Hepatocyte (in vitro differentiated cells): ENCODE results near the gene TBC1D5. TPM values are rescaled to one million over a fixed set of nuclear protein-coding genes. Genes with fewer than 3 reads are reported as not detected.

Experiments
- DNase-seq: peaks from one replicate; pipeline ENCODE4 v3.0.0-alpha.2; 2016; ENCODE audit warnings: low spot score
- H2AFZ ChIP-seq: fragments of 200-600 bp; sonication (generic); 2 replicates; pipeline ENCODE4 v1.6.0; 2016; ENCODE audit warnings: antibody characterized with exemption, mild to moderate bottlenecking
- H3K27ac ChIP-seq: fragments of 200-600 bp; sonication (generic); 2 replicates; pipeline ENCODE4 v1.5.1; 2016; ENCODE audit warnings: mild to moderate bottlenecking
- H3K27me3 ChIP-seq: fragments of 200-600 bp; sonication (generic); 2 replicates; pipeline ENCODE4 v1.6.1; 2016
- H3K36me3 ChIP-seq: fragments of 200-600 bp; sonication (generic); replicated peaks from 2 replicates; pipeline ENCODE4 v1.5.1; 2016; ENCODE audit warnings: low read depth; ENCODE audit not compliant: insufficient read depth
- H3K4me1 ChIP-seq: fragments of 200-600 bp; sonication (generic); 2 replicates; pipeline ENCODE4 v1.5.1; 2016; ENCODE audit warnings: mild to moderate bottlenecking, moderate library complexity; ENCODE audit not compliant: insufficient read depth
- H3K4me2 ChIP-seq: fragments of 200-600 bp; sonication (generic); 2 replicates; pipeline ENCODE4 v1.6.0; 2016
- H3K4me3 ChIP-seq: fragments of 200-600 bp; sonication (generic); 2 replicates; pipeline ENCODE4 v1.5.1; 2016; ENCODE audit warnings: mild to moderate bottlenecking
- H3K79me2 ChIP-seq: fragments of 200-600 bp; sonication (generic); 2 replicates; pipeline ENCODE4 v1.6.0; 2017; ENCODE audit warnings: mild to moderate bottlenecking
- H3K9me2 ChIP-seq: fragments of 200-600 bp; sonication (generic); replicated peaks from 2 replicates; pipeline ENCODE4 v1.6.0; 2017; ENCODE audit warnings: mild to moderate bottlenecking; ENCODE audit not compliant: insufficient read depth
- H3K9me3 ChIP-seq: fragments of 200-600 bp; sonication (generic); 2 replicates; pipeline ENCODE4 v1.5.1; 2016; ENCODE audit warnings: low read depth, mild to moderate bottlenecking
- H4K20me1 ChIP-seq: fragments of 200-600 bp; sonication (generic); 2 replicates; pipeline ENCODE4 v1.6.0; 2016; ENCODE audit warnings: mild to moderate bottlenecking; ENCODE audit not compliant: insufficient read depth, poor library complexity, severe bottlenecking
- EZH2 ChIP-seq: fragments of 200-600 bp; sonication (generic); IDR thresholded peaks from 2 replicates; pipeline ENCODE4 v1.6.1; 2016; ENCODE audit warnings: antibody characterized with exemption, mild to moderate bottlenecking, borderline replicate concordance
- EZH2phosphoT487 ChIP-seq: fragments of 200-600 bp; sonication (generic); IDR thresholded peaks from one replicate; pipeline ENCODE4 v1.6.1; 2018; ENCODE audit warnings: antibody characterized with exemption, mild to moderate bottlenecking, low read depth, moderate library complexity; ENCODE audit not compliant: unreplicated experiment, severe bottlenecking
- WGBS: methylation state at CpG from one replicate; pipeline ENCODE4 v1.1.6; 2016; ENCODE audit warnings: low lambda C conversion rate; ENCODE audit errors: missing lambda C conversion rate; 5-methylcytosine and 5-hydroxymethylcytosine counted together
- polyA plus RNA-seq: library from polyadenylated mRNA; unstranded; fragments of >200 nt; fragmentation: Nextera tagmentation; extraction: Ambion mirVana; gene quantifications from 2 replicates; pipeline ENCODE4 v1.2.1, GENCODE V29; 2016
- total RNA-seq: library from RNA; depleted of rRNA; stranded (reverse); fragments of >200 nt; gene quantifications from 2 replicates; pipeline ENCODE4 v1.2.3, GENCODE V29; 2014
- TF ChIP-seq, protein P1 (sequence below): fragments of 200-600 bp; sonication (generic); IDR thresholded peaks from 2 replicates; pipeline ENCODE4 v1.5.1; 2016; ENCODE audit warnings: antibody characterized with exemption, mild to moderate bottlenecking; ENCODE audit not compliant: poor library complexity

The TBC1D5 gene
- total and polyA plus RNA-seq, 2 experiments from 2014 or later = 17.0 to 64.2 TPM

DNA sequence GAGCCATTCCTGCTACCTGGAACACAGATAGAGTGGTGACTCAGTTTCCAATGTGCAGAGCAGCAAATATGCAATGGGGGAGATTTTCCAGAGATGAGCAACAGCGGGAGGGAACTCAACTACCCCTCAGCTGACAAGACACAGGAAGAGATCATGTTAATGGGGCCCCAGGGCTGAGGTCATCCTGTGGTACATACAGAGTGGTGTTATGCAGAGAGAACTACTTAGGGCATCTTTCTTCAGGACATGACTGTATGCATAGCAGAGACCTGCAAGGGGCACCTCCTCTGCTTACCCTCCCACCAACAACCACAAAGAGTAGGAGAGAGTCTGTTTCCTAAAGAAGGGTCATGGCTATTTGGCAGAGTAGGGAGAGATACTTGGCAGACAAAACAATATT is 6.8 kb upstream of the TBC1D5 start:
- H3K9me3 ChIP-seq = no peaks in the 10 kb centered on the region
- no peaks in the 10 kb centered on the region for H3K79me2 ChIP-seq
- H3K27me3 ChIP-seq = no peaks in the 10 kb centered on the region
- no peaks in the 10 kb centered on the region for H4K20me1 ChIP-seq
- no peak overlapping the region for H2AFZ ChIP-seq
- 71% methylated on average over 1 of the region's 1 CpG for WGBS
- no peak for TF ChIP-seq EZH2phosphoT487
- TF ChIP-seq, protein P1, sequence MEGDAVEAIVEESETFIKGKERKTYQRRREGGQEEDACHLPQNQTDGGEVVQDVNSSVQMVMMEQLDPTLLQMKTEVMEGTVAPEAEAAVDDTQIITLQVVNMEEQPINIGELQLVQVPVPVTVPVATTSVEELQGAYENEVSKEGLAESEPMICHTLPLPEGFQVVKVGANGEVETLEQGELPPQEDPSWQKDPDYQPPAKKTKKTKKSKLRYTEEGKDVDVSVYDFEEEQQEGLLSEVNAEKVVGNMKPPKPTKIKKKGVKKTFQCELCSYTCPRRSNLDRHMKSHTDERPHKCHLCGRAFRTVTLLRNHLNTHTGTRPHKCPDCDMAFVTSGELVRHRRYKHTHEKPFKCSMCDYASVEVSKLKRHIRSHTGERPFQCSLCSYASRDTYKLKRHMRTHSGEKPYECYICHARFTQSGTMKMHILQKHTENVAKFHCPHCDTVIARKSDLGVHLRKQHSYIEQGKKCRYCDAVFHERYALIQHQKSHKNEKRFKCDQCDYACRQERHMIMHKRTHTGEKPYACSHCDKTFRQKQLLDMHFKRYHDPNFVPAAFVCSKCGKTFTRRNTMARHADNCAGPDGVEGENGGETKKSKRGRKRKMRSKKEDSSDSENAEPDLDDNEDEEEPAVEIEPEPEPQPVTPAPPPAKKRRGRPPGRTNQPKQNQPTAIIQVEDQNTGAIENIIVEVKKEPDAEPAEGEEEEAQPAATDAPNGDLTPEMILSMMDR = no peak
- TF ChIP-seq EZH2 = no peak
- no peak overlapping the region for H3K4me3 ChIP-seq
- H3K4me2 ChIP-seq = no peak overlapping the region
- H3K27ac ChIP-seq = no peak overlapping the region
- H3K4me1 ChIP-seq = no peaks in the 10 kb centered on the region
- H3K36me3 ChIP-seq = no peaks in the 10 kb centered on the region
- DNase-seq = no peak
- no peaks in the 10 kb centered on the region for H3K9me2 ChIP-seq

DNA sequence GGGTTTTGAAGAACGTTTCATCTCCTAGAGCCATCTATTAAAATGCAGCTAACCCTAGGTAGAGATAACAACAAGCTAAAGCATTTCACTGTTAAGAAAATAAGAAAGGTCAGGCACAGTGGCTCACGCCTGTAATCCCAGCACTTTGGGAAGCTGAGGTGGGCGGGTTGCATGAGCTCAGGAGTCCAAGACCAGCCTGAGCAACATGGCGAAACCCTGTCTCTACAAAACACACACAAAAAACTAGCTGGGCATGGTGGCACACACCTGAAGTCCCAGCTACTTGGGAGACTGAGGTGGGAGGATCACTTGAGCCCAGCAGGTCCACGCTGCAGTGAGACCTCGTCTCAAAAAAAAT is 5.4 kb upstream of the TBC1D5 start:
- Histone ChIP-seq H3K79me2 (no peaks in the 10 kb centered on the region), H3K9me2 (no peaks in the 10 kb centered on the region), H4K20me1 (no peaks in the 10 kb centered on the region), H3K4me1 (peaks cover 9% of the 10 kb centered on the region), H3K27ac (no peak overlapping the region), H2AFZ (no peak overlapping the region), H3K4me2 (no peak overlapping the region), H3K9me3 (no peaks in the 10 kb centered on the region), H3K27me3 (no peaks in the 10 kb centered on the region), H3K36me3 (no peaks in the 10 kb centered on the region), H3K4me3 (no peak overlapping the region)
- DNase-seq = no peak
- WGBS = 65% methylated on average over 6 of the region's 6 CpGs
- TF ChIP-seq EZH2phosphoT487 = no peak
- TF ChIP-seq, protein P1 = no peak
- no peak for TF ChIP-seq EZH2

DNA sequence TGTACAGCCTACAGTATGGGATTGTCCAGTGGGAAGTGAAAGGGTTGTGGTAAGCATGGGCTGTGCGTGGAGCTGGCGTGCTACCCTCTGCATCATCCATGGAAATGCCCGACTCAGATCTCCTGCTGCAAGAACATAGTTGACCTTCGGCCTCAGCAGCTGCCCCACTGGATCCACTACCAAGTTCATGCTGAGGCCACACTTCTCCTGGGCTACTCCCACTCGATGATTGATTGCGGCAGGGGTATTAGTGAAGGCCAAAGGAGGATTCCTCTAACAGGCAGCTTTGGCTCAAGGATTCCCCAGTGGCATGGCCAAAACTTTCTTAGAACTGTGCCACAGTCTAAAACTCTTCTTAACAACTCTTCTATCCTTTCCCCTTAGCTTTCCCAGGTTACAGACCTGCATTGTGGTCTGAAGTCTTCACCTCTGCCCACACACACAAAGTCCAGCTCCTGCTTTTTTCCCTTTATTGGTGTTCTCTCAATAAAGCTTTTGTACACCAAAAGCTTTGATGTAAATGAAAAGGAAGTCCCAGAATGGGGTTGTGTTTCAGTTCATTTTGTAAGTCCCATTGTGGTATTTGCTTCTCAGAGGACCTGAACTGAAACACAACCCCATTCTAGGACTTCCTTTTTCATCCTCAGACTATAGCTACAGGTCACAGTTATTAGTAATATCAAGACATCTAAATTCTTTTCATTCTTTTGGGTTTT is 4.9 kb upstream of the TBC1D5 start:
- H3K9me2 ChIP-seq = no peaks in the 10 kb centered on the region
- H3K4me1 ChIP-seq = peaks cover 9% of the 10 kb centered on the region
- H3K27ac ChIP-seq = no peak overlapping the region
- no peaks in the 10 kb centered on the region for H3K79me2 ChIP-seq
- no peak overlapping the region for H2AFZ ChIP-seq
- 92% methylated on average over 6 of the region's 6 CpGs for WGBS
- H4K20me1 ChIP-seq = no peaks in the 10 kb centered on the region
- no peak overlapping the region for H3K4me2 ChIP-seq
- no peak for TF ChIP-seq EZH2
- TF ChIP-seq, protein P1 = no peak
- no peak for TF ChIP-seq EZH2phosphoT487
- DNase-seq = no peak
- no peaks in the 10 kb centered on the region for H3K36me3 ChIP-seq
- H3K27me3 ChIP-seq = no peaks in the 10 kb centered on the region
- H3K4me3 ChIP-seq = no peak overlapping the region
- H3K9me3 ChIP-seq = no peaks in the 10 kb centered on the region
